HG02798 (cell line): ENCODE measurements around the gene NLRP4.
"Not testable (repeated sequence)": the region's sequence is repeated elsewhere in the genome, so short reads cannot be mapped to it uniquely, and the experiment has no call there.

Source experiments
- ATAC-seq: cut with Tn5 transposase; IDR thresholded peaks from one replicate; pipeline ENCODE4 v1.9.1; 2021; ENCODE audit warnings: mild to moderate bottlenecking; ENCODE audit not compliant: unreplicated experiment, poor library complexity

Gene NLRP4

DNA sequence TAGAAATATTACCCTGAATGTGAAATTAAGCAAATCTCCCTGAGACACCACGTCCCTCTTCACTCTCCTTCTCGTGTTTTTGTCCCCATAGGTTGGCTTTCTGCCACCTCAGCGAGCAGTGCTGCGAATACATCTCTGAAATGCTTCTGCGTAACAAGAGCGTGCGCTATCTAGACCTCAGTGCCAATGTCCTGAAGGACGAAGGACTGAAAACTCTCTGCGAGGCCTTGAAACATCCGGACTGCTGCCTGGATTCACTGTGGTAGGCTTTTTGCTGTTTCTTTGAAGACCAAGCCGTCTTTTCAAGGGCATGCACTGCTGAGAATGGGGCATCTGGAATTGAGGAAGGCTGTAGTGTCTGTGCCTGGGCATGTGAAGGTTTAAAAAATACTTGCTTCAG is 34.4 kb downstream of the NLRP4 start:
- no peak for ATAC-seq

DNA sequence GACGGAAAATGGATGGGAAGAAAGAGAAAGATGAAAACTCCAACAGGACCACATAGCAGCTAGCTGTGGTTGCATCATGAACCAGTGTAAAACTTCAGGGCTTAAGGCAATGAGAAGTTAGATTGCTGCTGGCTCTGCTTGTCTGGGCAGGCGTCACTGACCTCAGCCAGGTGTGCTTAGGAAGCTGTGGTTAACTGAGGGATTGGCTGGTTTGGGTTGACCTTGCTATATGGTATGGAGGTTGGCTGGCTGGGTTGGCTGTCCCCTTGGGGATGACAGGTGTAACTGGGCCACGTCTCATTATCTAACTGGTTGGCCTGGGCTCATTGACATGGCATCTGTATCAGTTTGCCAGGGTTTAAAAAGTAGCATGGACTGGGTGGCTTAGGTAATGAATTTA is 40.9 kb downstream of the NLRP4 start:
- no peak for ATAC-seq

DNA sequence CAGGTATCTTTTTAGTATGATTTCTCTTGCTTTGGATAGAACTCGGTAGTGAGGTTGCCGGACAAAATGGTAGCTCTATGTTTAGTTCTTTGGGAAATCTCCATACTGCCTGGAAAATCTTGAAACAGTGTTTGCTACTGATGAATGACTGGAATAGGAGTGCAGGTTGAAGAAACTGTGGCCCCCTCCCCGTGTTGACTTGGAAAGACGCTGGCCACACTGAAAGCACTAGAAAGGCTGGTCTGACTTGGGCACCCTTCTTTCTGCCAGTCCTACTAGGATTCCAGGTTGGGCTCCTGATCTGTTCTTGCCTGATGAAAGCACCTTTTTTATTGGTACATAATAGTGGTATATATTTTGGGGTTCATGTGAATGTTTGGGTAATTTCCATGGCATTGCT is 46.3 kb downstream of the NLRP4 start:
- no peak for ATAC-seq

DNA sequence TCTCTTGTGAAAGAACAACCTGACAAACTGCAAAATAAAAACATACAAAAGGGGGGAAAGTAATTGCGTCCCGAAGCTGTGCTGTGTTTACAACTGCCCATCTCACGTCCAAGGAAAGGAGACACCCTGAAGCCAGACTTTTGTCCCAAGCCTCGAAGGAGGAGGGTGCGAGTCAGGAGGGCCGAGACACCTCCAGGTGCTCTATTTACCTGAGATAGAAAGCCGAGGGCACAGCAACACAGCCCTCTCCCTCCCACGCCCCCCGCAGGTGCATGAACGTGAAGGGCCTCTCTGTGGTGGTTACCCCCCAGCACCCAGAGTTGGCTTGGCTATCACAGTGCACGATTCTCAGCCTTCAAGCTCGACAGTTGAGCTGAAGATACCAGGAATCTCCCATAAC is 62.6 kb downstream of the NLRP4 start:
- ATAC-seq = no peak

DNA sequence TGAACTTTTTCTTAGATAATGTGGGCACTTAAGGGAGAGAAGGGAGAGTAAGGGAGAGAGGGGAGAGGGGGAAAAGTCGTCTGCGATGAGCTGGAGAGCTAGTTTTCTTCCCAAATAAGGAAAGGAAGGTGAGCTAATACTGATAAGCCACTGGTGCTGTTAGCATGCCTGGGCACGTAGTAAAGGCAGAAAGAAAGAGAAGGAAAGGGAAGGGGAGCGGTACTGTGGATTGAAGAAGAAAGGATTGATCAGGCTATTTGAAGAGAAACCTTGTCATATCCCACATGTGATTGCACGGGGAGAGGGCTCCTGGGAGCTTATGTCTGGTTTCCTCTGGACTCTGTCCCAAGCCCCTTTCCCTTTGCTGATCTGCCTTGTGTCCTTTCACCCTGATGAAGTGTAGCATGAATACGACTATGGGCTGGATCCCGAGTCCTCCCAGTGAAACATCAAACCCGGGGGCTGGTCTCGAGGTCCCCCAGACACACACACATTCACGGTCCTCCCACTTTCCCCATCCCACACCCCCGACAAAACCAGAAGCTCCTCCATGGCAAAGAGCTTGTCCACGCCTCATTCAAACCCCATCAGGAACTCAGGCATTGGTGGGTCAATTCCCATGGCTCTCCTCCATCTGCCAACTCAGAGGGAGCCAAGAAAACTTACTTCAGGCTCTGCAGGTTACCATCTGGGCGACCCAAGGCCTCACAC is 65.2 kb downstream of the NLRP4 start:
- ATAC-seq = no peak

DNA sequence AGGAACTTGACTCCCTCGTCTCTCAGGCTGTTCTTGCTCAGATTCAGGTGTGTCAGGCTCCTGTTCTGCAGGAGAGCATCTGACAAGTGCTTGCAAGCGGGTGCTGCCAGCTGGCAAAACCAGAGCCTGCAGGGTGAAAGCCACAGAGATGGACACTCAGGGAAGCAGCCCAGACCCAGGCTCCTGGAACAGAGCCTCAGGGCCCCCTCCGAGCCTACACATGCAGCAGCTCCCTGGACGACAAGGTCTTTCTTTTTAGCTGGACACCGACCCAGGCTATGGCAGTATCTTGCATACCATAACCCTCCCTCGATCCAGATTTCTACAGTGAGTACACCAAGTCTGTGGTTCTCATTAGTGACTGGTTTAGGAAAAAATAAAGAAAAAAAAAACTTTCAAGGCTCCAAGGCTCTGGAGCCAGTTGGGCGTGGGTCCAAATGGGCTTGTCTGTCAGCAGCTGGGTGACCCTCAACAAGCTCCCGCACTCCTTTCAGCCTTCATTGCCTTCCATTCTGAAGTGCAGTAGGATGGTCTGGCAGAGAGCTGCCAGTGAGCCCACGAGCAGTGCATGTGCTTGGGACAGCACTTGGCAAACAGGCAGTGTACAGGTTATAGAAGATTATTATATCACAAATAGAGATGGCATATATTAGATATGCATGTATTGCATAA is 65.9 kb downstream of the NLRP4 start:
- no peak for ATAC-seq

DNA sequence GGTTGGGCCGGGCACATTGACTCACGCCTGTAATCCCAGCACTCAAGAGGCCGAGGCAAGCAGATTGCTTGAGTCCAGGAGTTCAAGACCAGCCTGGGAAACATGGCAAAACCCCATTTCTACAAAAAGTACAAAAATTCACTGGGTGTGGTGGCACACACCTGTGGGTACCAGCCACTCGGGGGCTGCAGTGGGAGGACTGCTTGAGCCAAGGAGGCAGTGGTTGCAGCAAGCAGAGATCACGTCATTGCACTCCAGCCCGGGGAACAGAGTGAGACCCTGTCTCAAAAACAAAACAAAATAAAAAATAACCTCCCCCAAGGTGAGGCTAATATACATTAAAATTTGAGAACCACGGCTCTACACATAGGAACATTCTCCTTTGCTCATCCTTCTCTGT is 70.9 kb downstream of the NLRP4 start:
- ATAC-seq = no peak

DNA sequence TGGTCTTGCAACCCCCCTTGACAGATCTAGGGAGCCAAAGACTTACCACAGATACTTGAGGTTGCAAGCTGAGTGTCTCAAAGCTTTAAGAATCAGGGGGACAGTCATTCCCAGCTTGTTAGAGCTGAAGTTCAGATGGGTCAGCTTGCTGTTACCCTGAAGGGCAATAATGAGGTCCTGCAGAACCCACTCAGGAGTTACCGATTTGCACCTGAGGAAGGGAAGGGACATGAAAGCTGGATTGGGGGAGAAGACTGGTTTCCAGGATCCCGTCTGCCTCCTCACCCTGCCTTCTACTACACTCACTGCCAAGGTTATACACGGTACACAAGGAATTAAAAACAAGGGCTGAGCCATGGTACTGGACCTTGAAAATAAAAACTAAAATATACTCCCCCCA is 71.4 kb downstream of the NLRP4 start:
- no peak for ATAC-seq

DNA sequence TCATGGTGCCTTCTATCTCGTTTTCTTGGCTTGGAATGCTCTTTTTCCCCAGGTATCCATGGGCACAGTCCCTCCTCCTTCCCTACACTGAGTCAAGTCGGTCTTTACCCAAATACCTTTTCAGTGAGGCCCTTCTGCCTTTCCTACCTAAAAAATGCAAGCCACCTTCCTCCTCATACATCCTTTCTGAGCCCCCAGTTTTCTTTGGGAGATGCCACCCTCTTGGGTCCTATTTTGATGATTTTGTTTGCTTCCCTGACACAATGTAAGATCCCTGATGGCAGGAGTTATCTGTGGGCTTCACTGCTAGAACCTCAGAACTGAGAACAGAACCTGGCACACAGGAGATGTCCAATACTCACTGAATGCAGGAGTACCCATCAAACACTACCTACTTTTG is 73.5 kb downstream of the NLRP4 start:
- no peak for ATAC-seq

DNA sequence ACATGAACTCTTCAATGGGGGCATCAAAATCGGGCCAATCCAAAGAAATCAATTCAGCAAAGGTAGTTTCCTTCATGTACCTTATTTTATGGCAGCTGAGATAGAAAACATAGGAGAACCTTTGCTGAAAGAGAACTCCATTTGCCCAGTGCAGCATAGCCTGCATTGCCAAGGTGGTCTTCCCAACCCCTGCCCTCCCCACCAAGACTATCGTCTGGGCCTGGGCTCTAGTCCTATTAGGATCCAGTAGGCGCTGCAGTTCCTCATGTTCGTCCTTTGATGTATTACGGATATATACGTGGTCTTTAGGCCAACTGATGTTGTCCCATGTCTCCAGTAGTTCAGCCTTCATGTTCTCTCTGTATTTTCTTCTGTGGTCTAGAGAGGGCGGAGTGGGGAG is 76.6 kb downstream of the NLRP4 start:
- no peak for ATAC-seq

DNA sequence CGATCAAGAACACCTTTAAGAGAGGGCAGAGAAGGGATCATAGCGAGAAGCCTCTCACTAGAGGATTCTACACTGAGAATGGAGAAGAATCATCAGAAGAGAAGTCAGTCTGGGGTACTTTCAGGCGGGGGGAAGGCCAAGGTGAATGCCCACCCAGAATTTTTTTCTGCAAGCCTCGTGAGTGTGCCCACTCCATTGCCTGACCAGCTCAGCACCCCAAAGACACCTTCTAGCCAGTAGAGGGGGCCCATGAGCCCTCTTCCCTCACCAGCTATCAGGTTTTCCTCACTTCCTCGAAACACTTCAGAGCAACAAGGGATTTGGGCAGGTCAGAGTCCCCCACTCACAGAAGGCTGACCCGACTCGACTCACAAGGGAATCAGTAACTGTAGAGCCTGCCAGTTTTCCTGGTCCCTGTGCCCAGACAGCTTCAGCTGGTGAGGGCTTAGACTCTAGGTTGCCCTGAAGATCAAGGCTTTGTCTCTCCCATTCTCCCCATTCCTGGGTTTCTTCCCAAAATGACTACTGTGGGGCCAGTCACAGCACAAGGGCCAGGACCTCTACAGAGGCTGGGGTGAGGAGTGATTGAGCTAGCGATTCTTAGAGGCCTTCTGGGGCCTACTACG is 77.4 kb downstream of the NLRP4 start:
- no peak for ATAC-seq

DNA sequence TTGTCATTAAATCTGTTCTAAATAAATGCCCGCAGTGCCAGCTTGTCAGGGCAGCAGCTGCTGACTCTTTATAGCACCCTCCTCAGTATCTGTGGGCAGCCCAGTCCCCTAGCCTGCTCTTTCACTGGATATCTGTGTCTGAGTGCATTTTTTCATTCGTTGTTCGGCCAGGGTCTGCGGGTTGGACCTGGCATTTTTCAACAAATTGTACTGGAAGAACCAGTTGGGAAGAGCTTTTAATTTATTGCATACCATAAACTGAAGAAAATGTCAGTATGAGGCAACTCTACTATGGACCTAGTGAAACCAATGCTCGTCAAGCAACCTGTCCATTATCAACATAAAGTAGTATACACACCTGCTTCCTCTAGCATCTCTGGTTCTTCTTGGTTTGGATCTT is 87.2 kb downstream of the NLRP4 start:
- ATAC-seq = no peak

DNA sequence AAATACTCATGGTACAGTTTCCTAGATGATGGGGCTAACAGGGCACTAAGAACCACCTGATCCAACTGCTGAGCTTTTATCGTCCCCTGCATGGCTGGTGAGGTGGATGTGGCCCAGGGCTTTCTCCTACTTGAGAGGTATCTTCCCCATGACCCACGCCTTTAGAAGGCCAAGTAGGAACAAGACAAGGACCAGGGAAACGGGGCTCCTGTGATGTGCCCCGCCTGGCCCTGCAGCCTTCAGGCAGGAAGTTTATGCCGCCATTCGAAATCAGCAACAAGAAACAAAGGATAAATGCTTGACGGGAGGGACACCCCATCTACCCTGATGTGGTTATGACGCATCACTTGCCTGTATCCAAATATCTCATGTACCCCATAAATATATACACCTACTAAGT is 91.7 kb downstream of the NLRP4 start:
- no peak for ATAC-seq

DNA sequence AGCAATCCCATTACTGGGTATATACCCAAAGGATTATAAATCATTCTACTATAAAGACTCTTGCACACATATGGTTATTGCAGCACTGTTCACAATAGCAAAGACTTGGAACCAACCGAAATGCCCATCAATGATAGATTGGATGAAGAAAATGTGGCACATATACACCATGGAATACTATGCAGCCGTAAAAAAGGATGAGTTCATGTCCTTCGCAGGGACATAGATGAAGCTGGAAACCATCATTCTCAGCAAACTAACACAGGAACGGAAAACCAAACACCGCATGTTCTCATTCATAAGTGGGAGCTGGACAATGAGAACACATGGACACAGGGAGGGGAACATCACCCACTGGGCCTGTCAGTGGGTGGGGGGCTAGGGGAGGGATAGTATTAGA is 92.9 kb downstream of the NLRP4 start:
- not testable (repeated sequence) for ATAC-seq

DNA sequence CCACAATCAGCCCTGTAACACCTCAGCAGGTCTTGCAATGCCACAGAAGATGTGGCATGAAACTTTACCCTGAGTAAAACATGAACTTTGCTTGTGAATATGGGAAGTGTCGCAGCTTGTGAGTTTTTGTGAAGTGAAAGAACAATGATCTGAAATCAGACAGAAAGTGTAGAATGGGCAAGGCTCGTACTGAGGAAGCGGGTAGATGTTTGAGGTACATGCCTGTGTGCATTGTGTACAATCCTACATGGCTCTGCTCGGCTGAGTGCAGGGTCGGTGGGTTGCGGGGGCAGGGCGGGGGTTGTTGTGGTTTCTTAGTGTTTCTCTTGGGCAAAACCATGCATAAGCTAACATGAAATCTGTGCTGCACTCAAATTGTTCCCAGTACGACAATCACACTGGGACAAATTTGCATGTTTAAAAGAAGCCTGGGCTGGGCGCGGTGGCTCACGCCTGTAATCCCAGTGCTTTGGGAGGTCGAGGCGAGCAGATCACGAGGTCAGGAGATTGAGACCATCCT is 94.7 kb downstream of the NLRP4 start:
- ATAC-seq = no peak
